ENCODE data around the gene SPN.

DNA sequence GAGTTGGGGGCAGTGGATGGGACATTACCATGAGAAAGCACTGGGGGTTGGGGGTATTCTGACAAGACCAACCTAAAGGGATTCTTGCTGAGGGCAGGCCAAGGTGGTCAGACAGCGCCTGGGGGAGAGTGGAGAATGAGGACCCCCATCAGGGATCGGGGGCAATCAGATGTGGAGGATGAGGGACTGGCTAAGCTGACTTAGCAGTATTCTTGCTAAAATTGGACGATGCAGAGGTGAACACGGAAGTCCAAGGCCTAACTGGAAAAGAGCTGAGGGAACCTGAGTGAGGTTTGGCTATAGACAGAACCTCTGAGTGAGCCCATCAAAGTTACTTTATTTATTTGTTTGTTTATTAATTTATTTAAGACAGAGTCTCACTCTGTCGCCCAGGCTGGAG lies 25.1 kb downstream of the SPN start:
- TF ChIP-seq, protein P1, sequence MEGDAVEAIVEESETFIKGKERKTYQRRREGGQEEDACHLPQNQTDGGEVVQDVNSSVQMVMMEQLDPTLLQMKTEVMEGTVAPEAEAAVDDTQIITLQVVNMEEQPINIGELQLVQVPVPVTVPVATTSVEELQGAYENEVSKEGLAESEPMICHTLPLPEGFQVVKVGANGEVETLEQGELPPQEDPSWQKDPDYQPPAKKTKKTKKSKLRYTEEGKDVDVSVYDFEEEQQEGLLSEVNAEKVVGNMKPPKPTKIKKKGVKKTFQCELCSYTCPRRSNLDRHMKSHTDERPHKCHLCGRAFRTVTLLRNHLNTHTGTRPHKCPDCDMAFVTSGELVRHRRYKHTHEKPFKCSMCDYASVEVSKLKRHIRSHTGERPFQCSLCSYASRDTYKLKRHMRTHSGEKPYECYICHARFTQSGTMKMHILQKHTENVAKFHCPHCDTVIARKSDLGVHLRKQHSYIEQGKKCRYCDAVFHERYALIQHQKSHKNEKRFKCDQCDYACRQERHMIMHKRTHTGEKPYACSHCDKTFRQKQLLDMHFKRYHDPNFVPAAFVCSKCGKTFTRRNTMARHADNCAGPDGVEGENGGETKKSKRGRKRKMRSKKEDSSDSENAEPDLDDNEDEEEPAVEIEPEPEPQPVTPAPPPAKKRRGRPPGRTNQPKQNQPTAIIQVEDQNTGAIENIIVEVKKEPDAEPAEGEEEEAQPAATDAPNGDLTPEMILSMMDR (conservative IDR thresholded peaks at IDR 0.05 in 1 of 2, IDR thresholded peaks at IDR 0.05 in 1 of 2; ENCODE audit: low read depth in 1 of 2, low read length in 2 of 2) = no peak
- TF ChIP-seq EZH2 (IDR thresholded peaks at IDR 0.05; ENCODE audit: low read length, missing control alignments) = no peak
